GM10266 (cell line): ENCODE measurements around the gene PMEPA1.

Experiments
- DNase-seq: peaks from one replicate; pipeline ENCODE4 v3.0.0; 2012; ENCODE audit errors: extremely low spot score
- CTCF ChIP-seq: IDR thresholded peaks from 2 replicates; pipeline ENCODE4 v1.5.1; 2012; ENCODE audit warnings: mild to moderate bottlenecking, low read depth; ENCODE audit not compliant: control insufficient read depth, insufficient read depth; ENCODE audit errors: missing control alignments

Gene PMEPA1

DNA sequence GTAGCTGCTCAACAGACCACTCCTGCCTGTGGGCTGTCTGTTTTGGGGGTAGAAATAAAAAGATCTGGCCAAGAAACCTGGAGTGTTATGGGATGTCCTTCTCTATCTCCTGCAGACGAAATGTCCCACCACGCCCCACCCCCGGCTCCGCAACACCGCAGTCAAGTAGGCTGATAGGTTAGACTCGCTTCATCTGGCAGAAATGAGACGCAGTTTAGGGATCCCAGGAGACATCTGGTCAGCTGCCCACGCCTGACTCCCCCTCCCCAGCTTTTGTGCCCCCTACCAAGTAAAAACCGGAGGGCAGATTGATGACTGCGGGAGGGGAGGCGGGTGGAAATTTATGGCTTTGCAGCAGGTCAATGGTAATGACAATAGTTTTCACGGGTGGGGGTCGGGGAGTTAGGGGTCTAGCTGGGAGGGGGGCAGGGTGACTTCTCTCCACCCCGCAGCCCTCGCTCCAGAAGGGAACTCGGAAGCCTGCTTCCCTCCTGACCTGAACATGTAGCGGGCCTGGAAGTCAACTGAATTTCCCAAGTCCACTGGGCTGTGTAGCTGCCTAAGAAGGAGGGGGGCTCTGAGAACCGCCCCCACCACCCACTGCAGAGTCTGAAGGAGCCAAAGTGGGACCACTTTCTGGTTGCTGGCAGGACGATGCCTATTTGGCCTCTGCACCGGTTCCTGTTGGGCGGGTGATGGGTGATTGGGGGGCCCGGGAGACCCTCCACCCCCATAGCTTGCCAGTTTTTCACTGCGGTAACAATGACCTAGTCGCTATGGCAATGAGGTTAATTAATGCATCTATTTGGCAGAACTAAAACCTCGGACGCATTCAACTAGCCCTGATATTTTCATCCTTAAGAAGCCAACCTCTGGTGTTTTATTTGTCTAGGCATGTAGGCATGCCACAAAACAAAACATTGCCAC is 25.7 kb downstream of the PMEPA1 start:
- DNase-seq = no peak

GRCh38 chr20:57683287-57683686 is 26.5 kb downstream of the PMEPA1 start:
- no peak for TF ChIP-seq CTCF
- no peak for DNase-seq

More for the DNA sequence above, 25.7 kb downstream of the PMEPA1 start:
- no peak for TF ChIP-seq CTCF

- no peak for TF ChIP-seq CTCF
- peak; percentile 56 for DNase-seq
Observed at GRCh38 chr20:57682184-57683101, 27.4 kb downstream of the PMEPA1 start.

GRCh38 chr20:57680934-57681914 is 28.6 kb downstream of the PMEPA1 start:
- no peak for TF ChIP-seq CTCF
- DNase-seq = no peak

- peak; percentile 60 for DNase-seq
- TF ChIP-seq CTCF = no peak
Observed at GRCh38 chr20:57680131-57680716, 29.6 kb downstream of the PMEPA1 start.

DNA sequence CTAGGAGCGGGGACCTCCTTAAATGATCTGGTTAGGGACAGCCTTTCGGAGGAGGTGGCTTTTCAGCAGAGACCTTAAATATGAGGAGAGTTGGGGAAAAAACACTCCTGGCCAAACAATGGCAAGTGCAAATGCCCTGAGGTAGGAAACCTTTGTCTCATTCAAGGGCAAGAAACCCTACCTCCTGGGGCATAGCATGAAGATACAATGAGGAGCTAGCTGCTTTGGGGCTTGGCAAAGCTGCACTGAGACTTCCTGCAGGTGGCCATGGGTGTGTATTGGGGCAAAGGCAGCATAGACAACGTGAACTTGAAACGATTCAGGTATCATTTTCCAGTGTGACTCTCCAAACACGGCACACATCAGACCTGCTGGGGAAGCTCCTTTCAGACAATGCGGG is 30.7 kb downstream of the PMEPA1 start:
- TF ChIP-seq CTCF = no peak
- no peak for DNase-seq
